HepG2 (cell line): Measurements from ENCODE around the gene HOXA11. TPM values are rescaled to one million over a fixed set of nuclear protein-coding genes. Genes with fewer than 3 reads are reported as not detected.
A peak's percentile ranks its signal among the peaks of the same experiment; 100 is the strongest.

Source experiments
- HNRNPL ChIP-seq: fragments of 200-400 bp; formaldehyde crosslinking; IDR thresholded peaks from 2 replicates; pipeline ENCODE4 v1.6.1; 2017; ENCODE audit warnings: mild to moderate bottlenecking, low read depth, low read length
- IKZF1 ChIP-seq: fragments of 450-650 bp; IDR thresholded peaks from 2 replicates; pipeline ENCODE4 v1.7.1; 2016
- KLF16 ChIP-seq, 2 experiments: sonication (generic) in 1 of 2; formaldehyde crosslinking in 1 of 2; IDR thresholded peaks; 2 replicates each; pipeline versions ENCODE4 v1.6.1 to v1.8.0; 2016 to 2023; ENCODE audit warnings: missing genetic modification reagents in 2 of 2, missing compliant biosample characterization in 1 of 2
- LCORL ChIP-seq, 2 experiments: fragments of 450-650 bp in 1 of 2; sonication (generic) in 1 of 2; formaldehyde crosslinking in 1 of 2; IDR thresholded peaks; 2 replicates each; pipeline versions ENCODE4 v1.5.0 to v1.6.1; 2017 to 2020; ENCODE audit warnings: antibody characterized with exemption in 1 of 2, missing genetic modification reagents in 1 of 2
- MIER3 ChIP-seq: IDR thresholded peaks from 2 replicates; pipeline ENCODE4 v1.6.1; 2016; ENCODE audit warnings: missing compliant biosample characterization, borderline replicate concordance
- PAX8 ChIP-seq: sonication (generic); formaldehyde crosslinking; IDR thresholded peaks from 2 replicates; pipeline ENCODE4 v1.8.0; 2022; ENCODE audit warnings: mild to moderate bottlenecking, missing genetic modification reagents, borderline replicate concordance
- RELA ChIP-seq: sonication (generic); formaldehyde crosslinking; IDR thresholded peaks from 2 replicates; pipeline ENCODE4 v1.4.0; 2020; ENCODE audit warnings: missing genetic modification reagents
- TBL1XR1 ChIP-seq: fragments of 150-350 bp; IDR thresholded peaks from 2 replicates; pipeline ENCODE4 v1.6.1; 2014; ENCODE audit warnings: borderline replicate concordance, low read length; ENCODE audit not compliant: partially characterized antibody
- ZNF224 ChIP-seq: sonication (generic); formaldehyde crosslinking; IDR thresholded peaks from 2 replicates; pipeline ENCODE4 v1.5.0; 2020; ENCODE audit warnings: mild to moderate bottlenecking, missing genetic modification reagents
- ZNF468 ChIP-seq: sonication (generic); formaldehyde crosslinking; IDR thresholded peaks from 2 replicates; pipeline ENCODE4 v1.8.0; 2022; ENCODE audit warnings: mild to moderate bottlenecking, moderate library complexity, missing genetic modification reagents
- ZNF556 ChIP-seq: sonication (generic); formaldehyde crosslinking; IDR thresholded peaks from 2 replicates; pipeline ENCODE4 v1.4.0; 2020; ENCODE audit warnings: mild to moderate bottlenecking, missing genetic modification reagents, borderline replicate concordance
- polyA plus RNA-seq, 8 experiments: library from polyadenylated mRNA; depleted of rRNA in 3 of 8; stranded (reverse) in 7 of 8; unstranded in 1 of 8; fragments of >200 nt; fragmentation: Illumina TruSeq in 4 of 8; extraction: Trizol in 4 of 8; gene quantifications; 2 replicates each; pipeline versions ENCODE4 v1.2.1 to v1.2.3, GENCODE V29; 2011 to 2016; ENCODE audit warnings: low read depth in 4 of 8, missing spikeins in 1 of 8, mixed read lengths in 1 of 8; ENCODE audit not compliant: insufficient read depth in 1 of 8
- total RNA-seq, 5 experiments: library from RNA; depleted of rRNA; stranded (reverse); fragments of >200 nt; fragmentation: Illumina TruSeq; extraction: Trizol; gene quantifications; 2 replicates each; pipeline ENCODE4 v1.2.3, GENCODE V29; 2016; ENCODE audit warnings: low read depth in 1 of 5
- TF ChIP-seq, protein P1 (sequence below): sonication (generic); formaldehyde crosslinking; IDR thresholded peaks from 2 replicates; pipeline ENCODE4 v1.5.1; 2020; ENCODE audit warnings: missing genetic modification reagents, mild to moderate bottlenecking, borderline replicate concordance
- TF ChIP-seq, protein P2 (sequence below): sonication (generic); formaldehyde crosslinking; IDR thresholded peaks from 2 replicates; pipeline ENCODE4 v1.5.0; 2020; ENCODE audit warnings: mild to moderate bottlenecking, missing genetic modification reagents
- TF ChIP-seq, protein P3 (sequence below): sonication (generic); formaldehyde crosslinking; IDR thresholded peaks from 2 replicates; pipeline ENCODE4 v1.4.0; 2020; ENCODE audit warnings: mild to moderate bottlenecking, missing genetic modification reagents
- TF ChIP-seq, protein P4 (sequence below): sonication (generic); formaldehyde crosslinking; IDR thresholded peaks from 2 replicates; pipeline ENCODE4 v1.4.0; 2020; ENCODE audit warnings: mild to moderate bottlenecking, low read depth, missing genetic modification reagents

HOXA11 gene
- total and polyA plus RNA-seq, 2 of the 13 experiments (the other 11 are each of a cell fraction or from before 2014, with no cell fraction given): not detected

DNA sequence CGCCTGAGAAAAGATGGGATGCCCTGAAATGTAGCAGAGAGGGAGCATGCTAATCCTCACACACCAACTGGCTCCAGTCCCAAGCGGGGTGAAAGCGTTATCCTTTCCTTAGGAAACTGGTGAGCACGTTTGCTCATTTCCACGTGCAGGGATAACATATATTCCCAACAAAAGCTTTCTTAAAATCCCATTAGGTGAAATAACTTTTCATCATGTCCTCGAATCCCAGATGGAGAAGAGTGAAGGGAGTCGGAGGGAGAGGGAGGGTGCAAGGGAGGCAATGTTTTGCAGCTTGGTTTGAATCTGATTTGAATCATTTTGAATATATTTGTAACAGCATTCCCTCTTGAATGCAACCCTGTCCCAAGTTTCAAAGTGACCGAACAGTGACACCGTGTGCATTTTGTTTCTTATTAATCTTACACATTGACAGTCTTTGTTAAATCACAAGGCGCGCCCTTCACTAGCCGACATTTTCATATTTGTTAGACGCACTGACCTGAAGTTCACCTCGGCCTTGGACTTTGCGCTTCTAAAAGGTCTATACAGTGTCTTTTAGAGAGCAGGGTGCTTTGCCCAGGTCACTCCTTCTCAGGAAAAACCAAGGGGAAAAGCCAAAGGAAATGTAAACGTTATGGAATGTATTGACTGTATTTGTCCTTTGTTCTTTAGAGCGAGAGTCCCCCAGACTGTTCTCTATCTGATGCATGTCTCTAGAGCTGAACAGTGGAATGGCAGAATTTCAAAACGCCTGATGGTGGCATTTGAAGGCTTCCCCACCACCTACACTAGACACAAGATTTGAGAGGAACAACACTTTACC is 51.4 kb downstream of the HOXA11 start (continued):
- TF ChIP-seq TBL1XR1 (peak; percentile 64), KLF16 (CRISPR knock-in tag; IDR thresholded peaks at IDR 0.05) (no peak), IKZF1 (no peak), MIER3 (peak; percentile 73; the same call in 1 of the 2 replicates), ZNF468 (CRISPR knock-in tag) (no peak), ZNF224 (no peak), RELA (CRISPR knock-in tag) (no peak), HNRNPL (no peak), PAX8 (CRISPR knock-in tag) (no peak), ZNF556 (CRISPR knock-in tag) (no peak), LCORL (IDR thresholded peaks at IDR 0.05) (no peak), LCORL (CRISPR knock-in tag; IDR thresholded peaks at IDR 0.05) (peak; percentile 67; the same call in 1 of the 2 replicates)
- TF ChIP-seq, protein P1, sequence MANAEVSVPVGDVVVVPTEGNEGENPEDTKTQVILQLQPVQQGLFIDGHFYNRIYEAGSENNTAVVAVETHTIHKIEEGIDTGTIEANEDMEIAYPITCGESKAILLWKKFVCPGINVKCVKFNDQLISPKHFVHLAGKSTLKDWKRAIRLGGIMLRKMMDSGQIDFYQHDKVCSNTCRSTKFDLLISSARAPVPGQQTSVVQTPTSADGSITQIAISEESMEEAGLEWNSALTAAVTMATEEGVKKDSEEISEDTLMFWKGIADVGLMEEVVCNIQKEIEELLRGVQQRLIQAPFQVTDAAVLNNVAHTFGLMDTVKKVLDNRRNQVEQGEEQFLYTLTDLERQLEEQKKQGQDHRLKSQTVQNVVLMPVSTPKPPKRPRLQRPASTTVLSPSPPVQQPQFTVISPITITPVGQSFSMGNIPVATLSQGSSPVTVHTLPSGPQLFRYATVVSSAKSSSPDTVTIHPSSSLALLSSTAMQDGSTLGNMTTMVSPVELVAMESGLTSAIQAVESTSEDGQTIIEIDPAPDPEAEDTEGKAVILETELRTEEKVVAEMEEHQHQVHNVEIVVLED: no peak
- TF ChIP-seq, protein P2, sequence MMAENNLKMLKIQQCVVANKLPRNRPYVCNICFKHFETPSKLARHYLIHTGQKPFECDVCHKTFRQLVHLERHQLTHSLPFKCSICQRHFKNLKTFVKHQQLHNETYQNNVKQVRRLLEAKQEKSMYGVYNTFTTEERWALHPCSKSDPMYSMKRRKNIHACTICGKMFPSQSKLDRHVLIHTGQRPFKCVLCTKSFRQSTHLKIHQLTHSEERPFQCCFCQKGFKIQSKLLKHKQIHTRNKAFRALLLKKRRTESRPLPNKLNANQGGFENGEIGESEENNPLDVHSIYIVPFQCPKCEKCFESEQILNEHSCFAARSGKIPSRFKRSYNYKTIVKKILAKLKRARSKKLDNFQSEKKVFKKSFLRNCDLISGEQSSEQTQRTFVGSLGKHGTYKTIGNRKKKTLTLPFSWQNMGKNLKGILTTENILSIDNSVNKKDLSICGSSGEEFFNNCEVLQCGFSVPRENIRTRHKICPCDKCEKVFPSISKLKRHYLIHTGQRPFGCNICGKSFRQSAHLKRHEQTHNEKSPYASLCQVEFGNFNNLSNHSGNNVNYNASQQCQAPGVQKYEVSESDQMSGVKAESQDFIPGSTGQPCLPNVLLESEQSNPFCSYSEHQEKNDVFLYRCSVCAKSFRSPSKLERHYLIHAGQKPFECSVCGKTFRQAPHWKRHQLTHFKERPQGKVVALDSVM (CRISPR knock-in tag): no peak
- TF ChIP-seq, protein P3, sequence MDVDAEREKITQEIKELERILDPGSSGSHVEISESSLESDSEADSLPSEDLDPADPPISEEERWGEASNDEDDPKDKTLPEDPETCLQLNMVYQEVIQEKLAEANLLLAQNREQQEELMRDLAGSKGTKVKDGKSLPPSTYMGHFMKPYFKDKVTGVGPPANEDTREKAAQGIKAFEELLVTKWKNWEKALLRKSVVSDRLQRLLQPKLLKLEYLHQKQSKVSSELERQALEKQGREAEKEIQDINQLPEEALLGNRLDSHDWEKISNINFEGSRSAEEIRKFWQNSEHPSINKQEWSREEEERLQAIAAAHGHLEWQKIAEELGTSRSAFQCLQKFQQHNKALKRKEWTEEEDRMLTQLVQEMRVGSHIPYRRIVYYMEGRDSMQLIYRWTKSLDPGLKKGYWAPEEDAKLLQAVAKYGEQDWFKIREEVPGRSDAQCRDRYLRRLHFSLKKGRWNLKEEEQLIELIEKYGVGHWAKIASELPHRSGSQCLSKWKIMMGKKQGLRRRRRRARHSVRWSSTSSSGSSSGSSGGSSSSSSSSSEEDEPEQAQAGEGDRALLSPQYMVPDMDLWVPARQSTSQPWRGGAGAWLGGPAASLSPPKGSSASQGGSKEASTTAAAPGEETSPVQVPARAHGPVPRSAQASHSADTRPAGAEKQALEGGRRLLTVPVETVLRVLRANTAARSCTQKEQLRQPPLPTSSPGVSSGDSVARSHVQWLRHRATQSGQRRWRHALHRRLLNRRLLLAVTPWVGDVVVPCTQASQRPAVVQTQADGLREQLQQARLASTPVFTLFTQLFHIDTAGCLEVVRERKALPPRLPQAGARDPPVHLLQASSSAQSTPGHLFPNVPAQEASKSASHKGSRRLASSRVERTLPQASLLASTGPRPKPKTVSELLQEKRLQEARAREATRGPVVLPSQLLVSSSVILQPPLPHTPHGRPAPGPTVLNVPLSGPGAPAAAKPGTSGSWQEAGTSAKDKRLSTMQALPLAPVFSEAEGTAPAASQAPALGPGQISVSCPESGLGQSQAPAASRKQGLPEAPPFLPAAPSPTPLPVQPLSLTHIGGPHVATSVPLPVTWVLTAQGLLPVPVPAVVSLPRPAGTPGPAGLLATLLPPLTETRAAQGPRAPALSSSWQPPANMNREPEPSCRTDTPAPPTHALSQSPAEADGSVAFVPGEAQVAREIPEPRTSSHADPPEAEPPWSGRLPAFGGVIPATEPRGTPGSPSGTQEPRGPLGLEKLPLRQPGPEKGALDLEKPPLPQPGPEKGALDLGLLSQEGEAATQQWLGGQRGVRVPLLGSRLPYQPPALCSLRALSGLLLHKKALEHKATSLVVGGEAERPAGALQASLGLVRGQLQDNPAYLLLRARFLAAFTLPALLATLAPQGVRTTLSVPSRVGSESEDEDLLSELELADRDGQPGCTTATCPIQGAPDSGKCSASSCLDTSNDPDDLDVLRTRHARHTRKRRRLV (CRISPR knock-in tag): no peak
- TF ChIP-seq, protein P4, sequence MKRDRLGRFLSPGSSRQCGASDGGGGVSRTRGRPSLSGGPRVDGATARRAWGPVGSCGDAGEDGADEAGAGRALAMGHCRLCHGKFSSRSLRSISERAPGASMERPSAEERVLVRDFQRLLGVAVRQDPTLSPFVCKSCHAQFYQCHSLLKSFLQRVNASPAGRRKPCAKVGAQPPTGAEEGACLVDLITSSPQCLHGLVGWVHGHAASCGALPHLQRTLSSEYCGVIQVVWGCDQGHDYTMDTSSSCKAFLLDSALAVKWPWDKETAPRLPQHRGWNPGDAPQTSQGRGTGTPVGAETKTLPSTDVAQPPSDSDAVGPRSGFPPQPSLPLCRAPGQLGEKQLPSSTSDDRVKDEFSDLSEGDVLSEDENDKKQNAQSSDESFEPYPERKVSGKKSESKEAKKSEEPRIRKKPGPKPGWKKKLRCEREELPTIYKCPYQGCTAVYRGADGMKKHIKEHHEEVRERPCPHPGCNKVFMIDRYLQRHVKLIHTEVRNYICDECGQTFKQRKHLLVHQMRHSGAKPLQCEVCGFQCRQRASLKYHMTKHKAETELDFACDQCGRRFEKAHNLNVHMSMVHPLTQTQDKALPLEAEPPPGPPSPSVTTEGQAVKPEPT (CRISPR knock-in tag): no peak
